ENCODE results near the gene PCP4L1. TPM values are rescaled to one million over a fixed set of nuclear protein-coding genes. Genes with fewer than 3 reads are reported as not detected.

The PCP4L1 gene
- total RNA-seq, 1 donor from 2014 or later, result 0.25 TPM

GRCh38 chr1:161267321-161267720 lies 8.8 kb downstream of the PCP4L1 start:
- no peak for DNase-seq (ENCODE audit: low spot score in 2 of 2, unreplicated experiment in 2 of 2)
- Mint-ChIP-seq H3K9me3 (no peaks in the 10 kb centered on the region), H3K27me3 (ENCODE audit: low read depth) (peaks cover 5% of the 10 kb centered on the region), H3K4me3 (no peak overlapping the region), H3K36me3 (no peaks in the 10 kb centered on the region), H3K27ac (peak overlapping the region; percentile 49), H3K4me1 (peaks cover 7% of the 10 kb centered on the region)
- TF ChIP-seq CTCF (IDR thresholded peaks at IDR 0.05; ENCODE audit: unreplicated experiment), result no peak

GRCh38 chr1:161273402-161273801 lies 14.9 kb downstream of the PCP4L1 start:
- H3K4me1 Mint-ChIP-seq, result peaks cover 2% of the 10 kb centered on the region

GRCh38 chr1:161274874-161275273 lies 16.3 kb downstream of the PCP4L1 start:
- no peak overlapping the region for H3K4me3 Mint-ChIP-seq
- H3K27ac Mint-ChIP-seq, result no peak overlapping the region
- no peak for TF ChIP-seq CTCF (IDR thresholded peaks at IDR 0.05; ENCODE audit: unreplicated experiment)
- H3K4me1 Mint-ChIP-seq, result peaks cover 2% of the 10 kb centered on the region
- no peaks in the 10 kb centered on the region for H3K9me3 Mint-ChIP-seq
- DNase-seq (ENCODE audit: low spot score in 2 of 2, unreplicated experiment in 2 of 2), result no peak
- no peaks in the 10 kb centered on the region for H3K36me3 Mint-ChIP-seq
- H3K27me3 Mint-ChIP-seq (ENCODE audit: low read depth), result peaks cover 33% of the 10 kb centered on the region

More at GRCh38 chr1:161273402-161273801, 14.9 kb downstream of the PCP4L1 start:
- Mint-ChIP-seq H3K27me3 (ENCODE audit: low read depth) (peaks cover 23% of the 10 kb centered on the region), H3K4me3 (no peak overlapping the region), H3K36me3 (no peaks in the 10 kb centered on the region), H3K27ac (no peak overlapping the region), H3K9me3 (no peaks in the 10 kb centered on the region)
- DNase-seq (ENCODE audit: low spot score in 2 of 2, unreplicated experiment in 2 of 2), result no peak
- TF ChIP-seq CTCF (IDR thresholded peaks at IDR 0.05; ENCODE audit: unreplicated experiment), result no peak

- Mint-ChIP-seq H3K27ac (no peak overlapping the region), H3K27me3 (ENCODE audit: low read depth) (peaks cover 63% of the 10 kb centered on the region), H3K4me1 (no peaks in the 10 kb centered on the region), H3K36me3 (no peaks in the 10 kb centered on the region), H3K4me3 (no peak overlapping the region), H3K9me3 (no peaks in the 10 kb centered on the region)
- TF ChIP-seq CTCF (IDR thresholded peaks at IDR 0.05; ENCODE audit: unreplicated experiment), result no peak
- no peak for DNase-seq (ENCODE audit: low spot score in 2 of 2, unreplicated experiment in 2 of 2)
These were observed 24.4 kb downstream of the PCP4L1 start for GRCh38 chr1:161282991-161283390.

GRCh38 chr1:161285113-161285512 lies 26.6 kb downstream of the PCP4L1 start:
- no peak for DNase-seq (ENCODE audit: low spot score in 2 of 2, unreplicated experiment in 2 of 2)
- H3K9me3 Mint-ChIP-seq, result no peaks in the 10 kb centered on the region
- no peak for TF ChIP-seq CTCF (IDR thresholded peaks at IDR 0.05; ENCODE audit: unreplicated experiment)
- H3K4me3 Mint-ChIP-seq, result no peak overlapping the region
- no peak overlapping the region for H3K27ac Mint-ChIP-seq
- no peaks in the 10 kb centered on the region for H3K36me3 Mint-ChIP-seq
- no peaks in the 10 kb centered on the region for H3K4me1 Mint-ChIP-seq
- peaks cover 52% of the 10 kb centered on the region for H3K27me3 Mint-ChIP-seq (ENCODE audit: low read depth)

GRCh38 chr1:161285521-161285920 lies 27.0 kb downstream of the PCP4L1 start:
- peaks cover 48% of the 10 kb centered on the region for H3K27me3 Mint-ChIP-seq (ENCODE audit: low read depth)
- no peak for DNase-seq (ENCODE audit: low spot score in 2 of 2, unreplicated experiment in 2 of 2)
- no peaks in the 10 kb centered on the region for H3K36me3 Mint-ChIP-seq
- H3K9me3 Mint-ChIP-seq, result no peaks in the 10 kb centered on the region
- H3K4me3 Mint-ChIP-seq, result no peak overlapping the region
- no peak overlapping the region for H3K27ac Mint-ChIP-seq
- no peak for TF ChIP-seq CTCF (IDR thresholded peaks at IDR 0.05; ENCODE audit: unreplicated experiment)
- H3K4me1 Mint-ChIP-seq, result no peaks in the 10 kb centered on the region
